OCI-LY1 (cell line): ENCODE results near the gene RALGPS2.

Experiments
- H2AFZ ChIP-seq: fragments of 200-600 bp; sonication (generic), shearing (Covaris generic); 2 replicates; pipeline ENCODE4 v1.6.0; 2014; ENCODE audit warnings: antibody characterized with exemption, mild to moderate bottlenecking, low read length
- H3F3A ChIP-seq: fragments of 200-600 bp; sonication (generic), shearing (Covaris generic); 2 replicates; pipeline ENCODE4 v1.6.0; 2014; ENCODE audit warnings: mild to moderate bottlenecking, antibody characterized with exemption, low read length, moderate library complexity; ENCODE audit not compliant: insufficient read depth
- H3K27ac ChIP-seq: fragments of 200-600 bp; sonication (generic); 2 replicates; pipeline ENCODE4 v1.5.1; 2014; ENCODE audit warnings: low read length, mixed run types, mild to moderate bottlenecking, low read depth; ENCODE audit not compliant: poor library complexity, severe bottlenecking
- H3K27me3 ChIP-seq: fragments of 200-600 bp; sonication (generic); 2 replicates; pipeline ENCODE4 v1.6.0; 2014; ENCODE audit warnings: antibody characterized with exemption, mild to moderate bottlenecking, low read length, moderate library complexity; ENCODE audit not compliant: insufficient read depth
- H3K36me3 ChIP-seq: fragments of 200-600 bp; sonication (generic); 2 replicates; pipeline ENCODE4 v1.6.1; 2014; ENCODE audit warnings: mild to moderate bottlenecking, antibody characterized with exemption, low read length, moderate library complexity, mixed read lengths; ENCODE audit not compliant: insufficient read depth
- H3K4me1 ChIP-seq: fragments of 200-600 bp; sonication (generic); 2 replicates; pipeline ENCODE4 v1.5.1; 2014; ENCODE audit warnings: mild to moderate bottlenecking, low read length, moderate library complexity; ENCODE audit not compliant: insufficient read depth, severe bottlenecking
- H3K4me2 ChIP-seq: fragments of 200-600 bp; sonication (generic), shearing (Covaris generic); 2 replicates; pipeline ENCODE4 v1.6.1; 2014; ENCODE audit warnings: low read length
- H3K4me3 ChIP-seq: fragments of 200-600 bp; sonication (generic); 2 replicates; pipeline ENCODE4 v1.5.1; 2014; ENCODE audit warnings: low read length, low read depth, mild to moderate bottlenecking, mixed read lengths; ENCODE audit not compliant: poor library complexity, severe bottlenecking
- H3K79me2 ChIP-seq: fragments of 200-600 bp; shearing (Covaris generic); 2 replicates; pipeline ENCODE4 v1.6.1; 2016; ENCODE audit warnings: mixed run types, low read length, mixed read lengths; ENCODE audit not compliant: insufficient read depth
- H3K9ac ChIP-seq: fragments of 200-600 bp; sonication (generic), shearing (Covaris generic); 2 replicates; pipeline ENCODE4 v1.6.1; 2014; ENCODE audit warnings: mild to moderate bottlenecking, low read length, mixed read lengths
- H3K9me2 ChIP-seq: fragments of 200-600 bp; sonication (generic), shearing (Covaris generic); 2 replicates; pipeline ENCODE4 v1.6.1; 2014; ENCODE audit warnings: low read depth, mild to moderate bottlenecking, low read length, mixed read lengths
- H3K9me3 ChIP-seq: fragments of 200-600 bp; shearing (Covaris generic); 2 replicates; pipeline ENCODE4 v1.6.1; 2014; ENCODE audit warnings: low read length, mixed read lengths
- H4K20me1 ChIP-seq: fragments of 200-600 bp; sonication (generic), shearing (Covaris generic); 2 replicates; pipeline ENCODE4 v1.6.0; 2016; ENCODE audit warnings: mild to moderate bottlenecking, low read length; ENCODE audit not compliant: insufficient read depth
- EZH2 ChIP-seq: fragments of 200-600 bp; sonication (generic), shearing (Covaris generic); IDR thresholded peaks from 2 replicates; pipeline ENCODE4 v1.8.0; 2017; ENCODE audit warnings: borderline replicate concordance, mixed run types, mild to moderate bottlenecking, antibody characterized with exemption, low read length, moderate library complexity, mixed read lengths
- TF ChIP-seq, protein P1 (sequence below): fragments of 200-600 bp; sonication (generic), shearing (Covaris generic); IDR thresholded peaks from 2 replicates; pipeline ENCODE4 v1.5.1; 2017; ENCODE audit warnings: mild to moderate bottlenecking, antibody characterized with exemption, low read length, moderate library complexity, mixed read lengths

RALGPS2 gene

DNA sequence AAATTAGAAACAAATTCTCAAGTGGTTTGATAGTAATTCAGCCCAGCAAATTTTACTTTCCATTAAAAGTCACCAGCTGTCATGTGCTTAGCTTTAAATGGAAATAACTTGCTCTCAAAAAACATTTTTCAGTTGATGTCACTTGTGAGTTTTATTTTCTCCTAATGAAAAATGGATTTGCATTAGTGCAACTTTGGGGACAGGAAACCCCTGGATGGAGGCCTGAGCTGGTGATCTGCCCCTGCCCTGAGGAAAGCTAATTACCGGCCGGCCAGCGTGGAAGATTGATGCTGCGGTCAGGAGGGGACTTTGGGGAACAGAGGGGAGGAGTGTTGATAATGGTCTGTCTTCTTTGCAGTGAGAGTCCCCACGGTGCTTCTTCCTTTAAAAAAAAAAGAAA lies 212.7 kb downstream of the RALGPS2 start:
- Histone ChIP-seq H3K9me2 (no peaks in the 10 kb centered on the region), H3F3A (no peaks in the 10 kb centered on the region), H3K79me2 (no peaks in the 10 kb centered on the region), H3K4me1 (peaks cover 7% of the 10 kb centered on the region), H3K27ac (no peak overlapping the region), H4K20me1 (no peaks in the 10 kb centered on the region), H2AFZ (no peak overlapping the region), H3K9ac (no peak overlapping the region), H3K36me3 (no peaks in the 10 kb centered on the region), H3K27me3 (peaks cover 11% of the 10 kb centered on the region; the same call in 1 of the 2 replicates), H3K4me2 (no peak overlapping the region), H3K9me3 (no peaks in the 10 kb centered on the region), H3K4me3 (no peak overlapping the region)
- no peak for TF ChIP-seq EZH2
- TF ChIP-seq, protein P1, sequence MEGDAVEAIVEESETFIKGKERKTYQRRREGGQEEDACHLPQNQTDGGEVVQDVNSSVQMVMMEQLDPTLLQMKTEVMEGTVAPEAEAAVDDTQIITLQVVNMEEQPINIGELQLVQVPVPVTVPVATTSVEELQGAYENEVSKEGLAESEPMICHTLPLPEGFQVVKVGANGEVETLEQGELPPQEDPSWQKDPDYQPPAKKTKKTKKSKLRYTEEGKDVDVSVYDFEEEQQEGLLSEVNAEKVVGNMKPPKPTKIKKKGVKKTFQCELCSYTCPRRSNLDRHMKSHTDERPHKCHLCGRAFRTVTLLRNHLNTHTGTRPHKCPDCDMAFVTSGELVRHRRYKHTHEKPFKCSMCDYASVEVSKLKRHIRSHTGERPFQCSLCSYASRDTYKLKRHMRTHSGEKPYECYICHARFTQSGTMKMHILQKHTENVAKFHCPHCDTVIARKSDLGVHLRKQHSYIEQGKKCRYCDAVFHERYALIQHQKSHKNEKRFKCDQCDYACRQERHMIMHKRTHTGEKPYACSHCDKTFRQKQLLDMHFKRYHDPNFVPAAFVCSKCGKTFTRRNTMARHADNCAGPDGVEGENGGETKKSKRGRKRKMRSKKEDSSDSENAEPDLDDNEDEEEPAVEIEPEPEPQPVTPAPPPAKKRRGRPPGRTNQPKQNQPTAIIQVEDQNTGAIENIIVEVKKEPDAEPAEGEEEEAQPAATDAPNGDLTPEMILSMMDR, result no peak

DNA sequence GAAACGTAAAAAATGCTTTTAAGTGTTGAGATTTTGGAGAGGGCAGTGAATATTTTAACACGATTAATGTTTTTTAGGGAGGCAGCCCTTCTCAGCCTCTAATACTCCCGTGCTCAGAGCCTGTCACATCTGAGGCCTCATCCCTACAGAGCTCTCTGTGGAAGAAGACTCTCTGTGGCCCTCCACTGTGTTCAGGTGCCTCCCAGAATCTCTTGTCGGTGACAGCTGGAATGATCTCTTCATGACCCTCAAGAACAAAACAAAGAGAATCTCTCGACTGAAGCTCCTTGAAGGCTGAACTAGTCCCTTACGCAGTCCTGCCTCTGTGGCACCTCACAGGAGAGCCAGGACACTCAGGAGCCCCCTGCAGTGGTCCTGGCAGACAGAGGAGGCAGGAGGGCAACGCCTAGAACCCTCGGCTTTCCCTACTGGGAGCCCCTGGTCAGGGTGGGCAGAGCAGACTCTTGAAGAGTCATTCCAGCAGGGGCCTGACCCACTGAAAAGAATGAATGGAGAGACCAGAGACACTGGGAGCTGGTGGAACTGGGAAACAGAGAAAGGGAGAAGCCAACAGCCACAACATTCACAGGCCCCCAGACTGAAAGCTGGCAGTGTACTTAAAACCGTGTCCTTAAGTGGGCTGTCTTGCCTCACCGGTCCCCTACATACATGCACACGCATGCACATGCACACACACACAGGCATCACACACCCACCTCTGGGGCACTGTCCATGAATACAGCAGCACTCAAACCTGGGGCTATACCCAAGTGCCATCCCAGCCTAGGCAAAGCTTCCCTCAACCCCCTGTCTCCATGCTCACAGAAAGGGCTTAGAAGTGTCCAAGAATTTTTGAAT lies 213.3 kb downstream of the RALGPS2 start:
- TF ChIP-seq, protein P1, result no peak
- no peak for TF ChIP-seq EZH2
- Histone ChIP-seq H3K4me3 (no peak overlapping the region), H4K20me1 (no peaks in the 10 kb centered on the region), H2AFZ (no peak overlapping the region), H3F3A (no peaks in the 10 kb centered on the region), H3K9me2 (no peaks in the 10 kb centered on the region), H3K27me3 (peaks cover 11% of the 10 kb centered on the region; the same call in 1 of the 2 replicates), H3K9ac (no peak overlapping the region), H3K4me1 (peaks cover 6% of the 10 kb centered on the region), H3K79me2 (no peaks in the 10 kb centered on the region), H3K4me2 (no peak overlapping the region), H3K9me3 (no peaks in the 10 kb centered on the region), H3K36me3 (no peaks in the 10 kb centered on the region), H3K27ac (no peak overlapping the region)

DNA sequence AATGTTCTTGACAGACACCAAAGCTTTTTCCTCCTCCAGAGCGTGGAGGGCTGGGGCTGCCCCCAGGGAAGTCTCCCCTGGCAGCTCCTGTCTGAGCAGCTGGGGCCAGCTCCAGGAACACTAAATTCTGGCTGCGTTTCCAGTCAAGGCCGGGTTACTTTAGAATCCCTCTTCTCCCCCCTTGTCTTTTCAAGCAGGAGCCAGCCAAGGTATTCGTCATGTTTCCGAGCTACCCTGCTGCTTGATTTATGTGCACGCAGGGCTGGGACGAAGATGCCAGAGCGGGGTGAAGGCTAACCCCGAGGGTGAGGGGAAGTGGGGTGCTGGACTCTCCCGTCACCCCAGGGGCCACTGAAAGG lies 213.9 kb downstream of the RALGPS2 start:
- H3K9me2 ChIP-seq, result no peaks in the 10 kb centered on the region
- no peaks in the 10 kb centered on the region for H3K36me3 ChIP-seq
- H3K27me3 ChIP-seq, result peaks cover 14% of the 10 kb centered on the region; the same call in 1 of the 2 replicates
- no peaks in the 10 kb centered on the region for H3K79me2 ChIP-seq
- no peak overlapping the region for H3K4me2 ChIP-seq
- H3F3A ChIP-seq, result no peaks in the 10 kb centered on the region
- peaks cover 2% of the 10 kb centered on the region for H3K4me1 ChIP-seq
- no peaks in the 10 kb centered on the region for H3K9me3 ChIP-seq
- no peak overlapping the region for H3K4me3 ChIP-seq
- no peaks in the 10 kb centered on the region for H4K20me1 ChIP-seq
- H3K9ac ChIP-seq, result no peak overlapping the region
- H2AFZ ChIP-seq, result no peak overlapping the region
- no peak overlapping the region for H3K27ac ChIP-seq
- TF ChIP-seq, protein P1, result no peak
- TF ChIP-seq EZH2, result no peak
